ENCODE data around the gene PTH2R. TPM values are rescaled to one million over a fixed set of nuclear protein-coding genes. Genes with fewer than 3 reads are reported as not detected.
A peak's percentile ranks its signal among the peaks of the same experiment; 100 is the strongest.
"Not testable (repeated sequence)": the region's sequence is repeated elsewhere in the genome, so short reads cannot be mapped to it uniquely, and the experiment has no call there.

Gene PTH2R
- total and polyA plus RNA-seq, 9 donors = 0.11 to 2.2 (median 0.30) TPM; not detected in 1

DNA sequence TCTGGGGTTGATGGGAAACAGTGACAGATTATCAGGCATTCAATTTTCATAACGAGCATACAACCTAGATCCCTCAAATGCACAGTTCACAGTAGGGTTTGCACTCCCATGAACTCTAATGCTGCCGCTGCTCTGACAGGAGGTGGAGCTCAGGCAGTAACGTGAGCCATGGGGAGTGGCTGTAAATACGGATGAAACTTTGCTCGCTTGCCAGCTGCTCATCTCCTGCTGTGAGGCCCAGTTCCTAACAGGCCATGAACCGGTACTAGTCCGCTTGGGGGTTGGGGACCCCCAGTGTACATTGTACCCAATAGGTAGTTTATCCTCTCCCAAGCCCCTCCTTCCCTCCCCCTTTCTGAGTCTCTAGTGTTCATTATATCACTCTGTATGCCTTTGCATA lies 94.6 kb downstream of the PTH2R start:
- no peak overlapping the region for H3K4me3 ChIP-seq (ENCODE audit: low read length)
- no peaks in the 10 kb centered on the region for H3K4me1 ChIP-seq (ENCODE audit: control insufficient read depth, insufficient read depth, low read length)
- no peaks in the 10 kb centered on the region for H3K27me3 ChIP-seq (ENCODE audit: control insufficient read depth, insufficient read depth, low read length)
- peaks cover 2% of the 10 kb centered on the region for H3K9me3 ChIP-seq (replicated peaks; ENCODE audit: control insufficient read depth, low read depth, low read length)
- H3K36me3 ChIP-seq (ENCODE audit: control insufficient read depth, insufficient read depth, low read length) = no peaks in the 10 kb centered on the region
- DNase-seq = peak; percentile 20
- H3K27ac ChIP-seq (ENCODE audit: low read length) = no peak overlapping the region
- WGBS (ENCODE audit: insufficient coverage) = 10% methylated on average over 6 of the region's 7 CpGs

DNA sequence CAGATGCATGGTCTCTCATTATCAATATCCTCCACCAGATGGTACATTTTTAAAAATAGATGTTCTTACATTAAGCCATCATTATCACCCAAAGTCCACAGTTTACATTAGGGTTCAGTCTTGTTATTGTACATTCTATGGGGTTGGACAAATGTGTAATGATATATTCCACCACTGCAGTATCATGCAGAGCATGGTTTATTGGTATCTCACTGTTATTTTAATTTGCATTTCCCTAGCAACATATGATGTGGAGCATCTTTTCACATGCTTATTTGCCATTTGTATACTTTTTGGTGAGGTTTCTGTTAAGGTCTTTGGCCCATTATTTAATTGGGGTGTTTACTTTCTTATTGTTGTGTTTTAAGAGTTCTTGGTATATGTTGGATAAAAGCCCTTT lies 95.7 kb downstream of the PTH2R start:
- DNase-seq = no peak
- Histone ChIP-seq H3K27ac (ENCODE audit: low read length) (no peak overlapping the region), H3K27me3 (ENCODE audit: control insufficient read depth, insufficient read depth, low read length) (no peaks in the 10 kb centered on the region), H3K9me3 (replicated peaks; ENCODE audit: control insufficient read depth, low read depth, low read length) (peaks cover 2% of the 10 kb centered on the region), H3K4me1 (ENCODE audit: control insufficient read depth, insufficient read depth, low read length) (no peaks in the 10 kb centered on the region), H3K4me3 (ENCODE audit: low read length) (no peak overlapping the region), H3K36me3 (ENCODE audit: control insufficient read depth, insufficient read depth, low read length) (no peaks in the 10 kb centered on the region)

DNA sequence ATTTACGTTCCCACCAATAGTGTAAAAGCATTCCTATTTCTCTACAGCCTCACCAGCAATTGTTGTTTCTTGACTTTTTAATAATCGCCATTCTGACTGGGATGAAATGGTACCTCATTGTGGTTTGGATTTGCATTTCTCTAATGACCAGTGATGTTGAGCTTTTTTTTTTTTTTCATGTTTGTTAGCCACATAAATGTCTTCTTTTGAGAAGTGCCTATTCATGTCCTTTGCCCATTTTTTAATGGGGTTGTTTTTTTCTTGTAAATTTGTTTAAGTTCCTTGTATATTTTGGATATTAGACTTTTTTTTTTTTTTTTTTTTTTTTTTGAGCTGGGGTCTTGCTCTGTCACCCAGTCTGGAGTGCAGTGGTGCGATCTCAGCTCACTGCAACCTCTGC lies 98.8 kb downstream of the PTH2R start:
- not testable (repeated sequence) for DNase-seq; H3K9me3 ChIP-seq (replicated peaks; ENCODE audit: control insufficient read depth, low read depth, low read length); H3K4me1 ChIP-seq (ENCODE audit: control insufficient read depth, insufficient read depth, low read length); H3K4me3 ChIP-seq (ENCODE audit: low read length); H3K27ac ChIP-seq (ENCODE audit: low read length); H3K27me3 ChIP-seq (ENCODE audit: control insufficient read depth, insufficient read depth, low read length); H3K36me3 ChIP-seq (ENCODE audit: control insufficient read depth, insufficient read depth, low read length)
- no CpG with 5 or more reads among the region's 3 CpGs for WGBS (ENCODE audit: insufficient coverage)

DNA sequence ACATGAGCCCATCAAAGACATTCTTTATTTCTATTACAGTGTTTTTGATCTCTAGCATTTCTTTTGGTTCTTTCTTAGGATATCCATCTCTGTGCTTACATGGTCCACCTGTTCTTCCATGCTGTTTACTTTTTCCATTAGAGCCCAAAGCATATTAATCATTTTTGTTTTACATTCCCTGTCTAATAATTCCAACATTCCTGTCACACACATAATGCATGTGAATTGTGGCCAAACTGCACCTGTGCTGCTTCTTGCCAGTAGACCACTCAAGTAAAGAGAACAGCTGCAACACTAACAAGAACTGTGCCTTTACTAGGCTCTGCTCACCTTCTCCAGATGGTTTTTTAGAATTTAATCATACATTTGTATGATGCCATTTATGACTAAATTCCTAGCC lies 103.0 kb downstream of the PTH2R start:
- H3K27ac ChIP-seq (ENCODE audit: low read length) = no peak overlapping the region
- no peak overlapping the region for H3K4me3 ChIP-seq (ENCODE audit: low read length)
- DNase-seq = no peak
- peaks cover 2% of the 10 kb centered on the region for H3K9me3 ChIP-seq (replicated peaks; ENCODE audit: control insufficient read depth, low read depth, low read length)
- no peaks in the 10 kb centered on the region for H3K27me3 ChIP-seq (ENCODE audit: control insufficient read depth, insufficient read depth, low read length)
- H3K4me1 ChIP-seq (ENCODE audit: control insufficient read depth, insufficient read depth, low read length) = no peaks in the 10 kb centered on the region
- H3K36me3 ChIP-seq (ENCODE audit: control insufficient read depth, insufficient read depth, low read length) = no peaks in the 10 kb centered on the region

DNA sequence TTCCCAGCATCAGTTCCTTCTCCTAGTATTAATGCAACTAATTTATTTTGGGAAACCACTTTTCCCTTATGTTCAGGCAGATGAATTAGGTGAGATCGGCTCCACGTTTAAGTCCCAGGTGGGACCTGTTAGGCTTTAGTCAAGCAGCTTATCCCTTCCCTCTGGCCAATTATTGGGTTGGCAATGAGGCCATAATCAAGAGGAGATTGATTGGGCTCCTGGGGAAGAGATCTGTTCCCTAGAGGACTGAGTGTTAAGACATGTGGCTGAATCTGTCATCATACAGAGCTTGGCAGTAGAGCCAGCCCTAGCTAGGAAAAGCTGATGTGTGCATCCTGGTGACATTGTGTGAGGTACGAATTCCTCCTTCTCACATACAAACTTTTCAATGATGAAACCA lies 104.4 kb downstream of the PTH2R start:
- DNase-seq = no peak
- no peak overlapping the region for H3K4me3 ChIP-seq (ENCODE audit: low read length)
- H3K9me3 ChIP-seq (replicated peaks; ENCODE audit: control insufficient read depth, low read depth, low read length) = peaks cover 4% of the 10 kb centered on the region
- H3K27me3 ChIP-seq (ENCODE audit: control insufficient read depth, insufficient read depth, low read length) = no peaks in the 10 kb centered on the region
- no peaks in the 10 kb centered on the region for H3K4me1 ChIP-seq (ENCODE audit: control insufficient read depth, insufficient read depth, low read length)
- no peak overlapping the region for H3K27ac ChIP-seq (ENCODE audit: low read length)
- no peaks in the 10 kb centered on the region for H3K36me3 ChIP-seq (ENCODE audit: control insufficient read depth, insufficient read depth, low read length)
- WGBS (ENCODE audit: insufficient coverage) = no CpG with 5 or more reads among the region's 3 CpGs

DNA sequence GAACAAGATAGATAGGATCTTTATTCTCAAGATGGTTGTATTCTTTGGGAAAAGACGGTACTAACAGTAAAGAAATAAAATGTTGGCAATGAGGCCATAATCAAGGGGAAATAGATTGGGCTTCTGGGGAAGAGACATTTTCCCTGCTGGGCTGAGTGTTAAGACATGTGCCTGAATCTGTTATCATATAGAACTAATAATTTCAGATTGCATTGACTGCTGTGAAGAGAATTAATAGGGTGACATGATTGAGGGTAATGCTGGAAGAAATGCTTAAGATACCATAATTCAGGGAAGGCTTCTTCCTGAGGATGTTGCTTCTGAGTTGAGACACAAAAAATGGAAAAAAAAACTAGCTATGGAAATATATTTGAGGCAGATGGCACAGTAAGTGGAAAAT lies 105.0 kb downstream of the PTH2R start:
- Histone ChIP-seq H3K27ac (ENCODE audit: low read length) (no peak overlapping the region), H3K36me3 (ENCODE audit: control insufficient read depth, insufficient read depth, low read length) (no peaks in the 10 kb centered on the region), H3K4me1 (ENCODE audit: control insufficient read depth, insufficient read depth, low read length) (no peaks in the 10 kb centered on the region), H3K27me3 (ENCODE audit: control insufficient read depth, insufficient read depth, low read length) (no peaks in the 10 kb centered on the region), H3K9me3 (replicated peaks; ENCODE audit: control insufficient read depth, low read depth, low read length) (peaks cover 6% of the 10 kb centered on the region), H3K4me3 (ENCODE audit: low read length) (no peak overlapping the region)
- DNase-seq = no peak
- WGBS (ENCODE audit: insufficient coverage) = no CpG with 5 or more reads among the region's 1 CpG

DNA sequence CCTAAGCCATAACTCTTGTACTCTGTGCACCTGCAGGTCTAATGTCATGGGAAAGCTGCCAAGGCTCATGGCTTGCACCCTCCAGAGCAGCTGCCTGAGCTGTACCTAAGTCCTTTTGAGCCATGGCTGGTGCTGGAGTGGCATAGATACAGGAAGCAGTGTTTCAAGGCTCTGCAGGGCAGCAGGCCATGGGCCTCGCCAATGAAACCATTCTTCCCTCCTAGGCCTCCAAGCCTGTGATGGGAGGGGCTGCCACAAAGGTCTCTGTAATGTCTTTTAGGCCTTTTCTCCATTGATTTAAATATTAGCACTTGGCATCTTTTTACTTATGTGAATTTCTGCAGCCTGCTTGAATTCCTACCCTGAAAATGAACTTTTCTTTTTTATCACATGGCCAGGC lies 108.5 kb downstream of the PTH2R start:
- WGBS (ENCODE audit: insufficient coverage) = no CpG with 5 or more reads among the region's 1 CpG
- no peak for DNase-seq
- no peak overlapping the region for H3K4me3 ChIP-seq (ENCODE audit: low read length)
- H3K9me3 ChIP-seq (replicated peaks; ENCODE audit: control insufficient read depth, low read depth, low read length) = peaks cover 6% of the 10 kb centered on the region
- no peaks in the 10 kb centered on the region for H3K36me3 ChIP-seq (ENCODE audit: control insufficient read depth, insufficient read depth, low read length)
- no peaks in the 10 kb centered on the region for H3K4me1 ChIP-seq (ENCODE audit: control insufficient read depth, insufficient read depth, low read length)
- H3K27me3 ChIP-seq (ENCODE audit: control insufficient read depth, insufficient read depth, low read length) = no peaks in the 10 kb centered on the region
- no peak overlapping the region for H3K27ac ChIP-seq (ENCODE audit: low read length)

DNA sequence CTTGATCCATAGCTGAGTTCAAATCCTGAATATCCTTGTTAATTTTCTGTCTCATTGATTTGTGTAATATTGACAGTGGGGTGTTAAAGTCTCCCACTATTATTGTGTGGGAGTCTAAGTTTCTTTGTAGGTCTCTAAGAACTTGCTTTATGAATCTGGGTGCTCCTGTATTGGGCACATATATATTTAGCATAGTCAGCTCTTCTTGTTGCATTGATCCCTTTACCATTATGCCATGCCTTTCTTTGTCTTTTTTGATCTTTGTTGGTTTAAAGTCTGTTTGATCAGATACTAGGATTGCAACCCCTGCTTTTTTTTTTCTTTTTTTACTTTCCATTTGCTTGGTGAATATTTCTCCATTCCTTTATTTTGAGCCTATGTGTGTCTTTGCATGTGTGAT lies 116.5 kb downstream of the PTH2R start:
- H3K4me3 ChIP-seq (ENCODE audit: low read length); DNase-seq; H3K27ac ChIP-seq (ENCODE audit: low read length); H3K4me1 ChIP-seq (ENCODE audit: control insufficient read depth, insufficient read depth, low read length); H3K36me3 ChIP-seq (ENCODE audit: control insufficient read depth, insufficient read depth, low read length); H3K27me3 ChIP-seq (ENCODE audit: control insufficient read depth, insufficient read depth, low read length); H3K9me3 ChIP-seq (replicated peaks; ENCODE audit: control insufficient read depth, low read depth, low read length): not testable (repeated sequence)

DNA sequence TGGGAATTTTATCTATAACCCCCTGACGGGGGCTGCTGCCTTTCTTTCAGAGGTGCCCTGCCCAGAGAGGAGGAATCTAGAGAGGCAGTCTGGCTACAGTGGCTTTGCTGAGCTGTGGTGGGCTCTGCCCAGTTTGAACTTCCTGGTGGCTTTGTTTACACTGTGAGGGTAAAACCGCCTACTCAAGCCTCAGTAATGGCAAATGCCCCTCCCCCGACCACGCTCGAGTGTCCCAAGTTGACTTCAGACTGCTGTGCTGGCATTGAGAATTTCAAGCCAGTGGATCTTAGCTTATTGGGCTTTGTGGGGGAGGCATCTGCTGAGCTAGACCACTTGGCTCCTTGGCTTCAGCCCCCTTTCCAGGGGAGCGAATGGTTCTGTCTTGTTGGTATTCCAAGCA lies 118.6 kb downstream of the PTH2R start:
- not testable (repeated sequence) for H3K9me3 ChIP-seq (replicated peaks; ENCODE audit: control insufficient read depth, low read depth, low read length); H3K27ac ChIP-seq (ENCODE audit: low read length); DNase-seq; H3K4me3 ChIP-seq (ENCODE audit: low read length); H3K36me3 ChIP-seq (ENCODE audit: control insufficient read depth, insufficient read depth, low read length); H3K27me3 ChIP-seq (ENCODE audit: control insufficient read depth, insufficient read depth, low read length); H3K4me1 ChIP-seq (ENCODE audit: control insufficient read depth, insufficient read depth, low read length)
- 83% methylated on average over 5 of the region's 6 CpGs for WGBS (ENCODE audit: insufficient coverage)

DNA sequence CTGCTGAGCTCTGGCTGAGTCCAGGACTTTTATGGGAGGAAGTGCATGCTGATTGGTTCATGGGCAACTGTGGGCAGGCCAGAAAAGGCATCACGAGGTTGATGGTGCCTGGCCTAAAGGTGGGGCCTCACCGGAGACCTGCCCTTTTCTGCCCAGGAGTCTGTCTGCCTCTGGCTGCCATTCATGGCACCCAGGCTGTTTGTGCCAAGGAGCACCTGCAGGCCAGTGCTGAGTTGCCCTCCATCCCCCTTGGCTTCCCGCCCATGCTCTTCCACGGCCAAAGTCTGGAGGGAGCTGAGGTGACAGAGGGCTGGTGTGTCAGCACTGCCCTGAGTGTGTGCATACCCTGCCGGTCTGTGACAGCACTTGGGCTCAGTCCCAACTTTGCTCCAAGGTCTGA lies 123.2 kb downstream of the PTH2R start:
- DNase-seq = no peak
- H3K27ac ChIP-seq (ENCODE audit: low read length) = no peak overlapping the region
- peaks cover 4% of the 10 kb centered on the region for H3K9me3 ChIP-seq (replicated peaks; ENCODE audit: control insufficient read depth, low read depth, low read length)
- 80% methylated on average over 5 of the region's 5 CpGs for WGBS (ENCODE audit: insufficient coverage)
- no peaks in the 10 kb centered on the region for H3K36me3 ChIP-seq (ENCODE audit: control insufficient read depth, insufficient read depth, low read length)
- no peaks in the 10 kb centered on the region for H3K4me1 ChIP-seq (ENCODE audit: control insufficient read depth, insufficient read depth, low read length)
- no peak overlapping the region for H3K4me3 ChIP-seq (ENCODE audit: low read length)
- H3K27me3 ChIP-seq (ENCODE audit: control insufficient read depth, insufficient read depth, low read length) = no peaks in the 10 kb centered on the region

DNA sequence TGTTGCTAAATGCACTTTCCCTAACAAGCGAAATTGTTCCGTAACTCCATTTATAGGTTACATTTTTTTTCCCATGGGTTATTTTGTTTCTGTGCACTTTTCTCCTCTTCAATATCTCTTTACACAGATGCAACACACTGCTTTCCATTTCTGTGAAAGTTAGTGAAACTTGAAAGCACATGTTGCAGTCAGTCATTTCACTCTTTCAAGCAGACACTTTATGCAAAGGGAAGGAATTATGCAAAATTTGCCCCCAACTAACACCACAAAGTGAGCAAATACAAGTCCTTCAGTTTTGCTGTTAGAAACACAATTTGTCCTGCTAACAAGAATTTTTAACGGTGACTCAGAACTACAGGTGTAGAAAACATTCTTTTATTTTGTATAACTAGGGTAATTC lies 124.8 kb downstream of the PTH2R start:
- Histone ChIP-seq H3K4me3 (ENCODE audit: low read length) (no peak overlapping the region), H3K27me3 (ENCODE audit: control insufficient read depth, insufficient read depth, low read length) (no peaks in the 10 kb centered on the region), H3K27ac (ENCODE audit: low read length) (no peak overlapping the region), H3K4me1 (ENCODE audit: control insufficient read depth, insufficient read depth, low read length) (no peaks in the 10 kb centered on the region), H3K36me3 (ENCODE audit: control insufficient read depth, insufficient read depth, low read length) (no peaks in the 10 kb centered on the region), H3K9me3 (replicated peaks; ENCODE audit: control insufficient read depth, low read depth, low read length) (peaks cover 4% of the 10 kb centered on the region)
- WGBS (ENCODE audit: insufficient coverage) = no CpG with 5 or more reads among the region's 3 CpGs
- DNase-seq = no peak
